OCI-LY3 (cell line): ENCODE results near the gene HMGA1.

Experiments
- H2AFZ ChIP-seq: fragments of 200-600, 300-600 bp; shearing (Covaris generic); 2 replicates; pipeline ENCODE4 v1.6.0; 2014; ENCODE audit warnings: antibody characterized with exemption, low read depth, low read length
- H3K27ac ChIP-seq: fragments of 200-600, 300-600 bp; sonication (generic); 2 replicates; pipeline ENCODE4 v1.5.1; 2014; ENCODE audit warnings: mild to moderate bottlenecking, low read length, moderate library complexity, mixed read lengths
- H3K27me3 ChIP-seq: fragments of 200-600, 300-600 bp; sonication (generic); 2 replicates; pipeline ENCODE4 v1.6.1; 2014; ENCODE audit warnings: low read depth, low read length, mixed read lengths
- H3K36me3 ChIP-seq: fragments of 200-600, 300-600 bp; sonication (generic); replicated peaks from 2 replicates; pipeline ENCODE3; 2014; ENCODE audit warnings: low read depth, low read length, mixed read lengths
- H3K4me1 ChIP-seq: fragments of 300-600, 200-600 bp; sonication (generic); 2 replicates; pipeline ENCODE4 v1.6.1; 2014; ENCODE audit warnings: low read length, mixed read lengths
- H3K4me2 ChIP-seq: fragments of 200-600, 300-600 bp; sonication (generic); 2 replicates; pipeline ENCODE4 v1.6.1; 2014; ENCODE audit warnings: low read length, mixed read lengths
- H3K4me3 ChIP-seq: fragments of 300-600, 200-600 bp; sonication (generic); 2 replicates; pipeline ENCODE4 v1.5.1; 2014; ENCODE audit warnings: antibody characterized with exemption, mild to moderate bottlenecking, low read length, moderate library complexity
- H3K79me2 ChIP-seq: fragments of 300-600, 200-600 bp; shearing (Covaris generic); 2 replicates; pipeline ENCODE4 v1.6.1; 2014; ENCODE audit warnings: mild to moderate bottlenecking, low read length, mixed read lengths
- H3K9ac ChIP-seq: fragments of 300-600, 200-600 bp; shearing (Covaris generic); 2 replicates; pipeline ENCODE4 v1.6.0; 2014; ENCODE audit warnings: mild to moderate bottlenecking, low read length, moderate library complexity
- H3K9me3 ChIP-seq: fragments of 200-600, 300-600 bp; shearing (Covaris generic); 2 replicates; pipeline ENCODE4 v1.6.1; 2014; ENCODE audit warnings: low read length, mixed read lengths; ENCODE audit not compliant: insufficient read depth
- H4K20me1 ChIP-seq: fragments of 200-600, 300-600 bp; sonication (generic); 2 replicates; pipeline ENCODE4 v1.6.1; 2016; ENCODE audit warnings: low read length, mixed read lengths; ENCODE audit not compliant: insufficient read depth
- CTCF ChIP-seq: fragments of 200-600, 300-600 bp; sonication (generic); IDR thresholded peaks from 2 replicates; pipeline ENCODE4 v1.5.1; 2014; ENCODE audit warnings: antibody characterized with exemption, low read length, low read depth
- EZH2phosphoT487 ChIP-seq: fragments of 200-600 bp; shearing (Covaris generic); IDR thresholded peaks from 2 replicates; pipeline ENCODE4 v1.6.1; 2018; ENCODE audit warnings: antibody characterized with exemption, mixed run types, low read depth

Gene HMGA1

GRCh38 chr6:34237722-34238584 is 1.3 kb downstream of the HMGA1 start:
- Histone ChIP-seq H3K79me2 (peaks cover 69% of the 10 kb centered on the region), H3K36me3 (peaks cover 42% of the 10 kb centered on the region), H3K4me2 (peak overlapping the region; percentile 72), H3K27me3 (no peaks in the 10 kb centered on the region), H4K20me1 (peaks cover 44% of the 10 kb centered on the region), H3K4me1 (peaks cover 13% of the 10 kb centered on the region), H3K4me3 (peak overlapping the region; percentile 98), H3K9ac (peak overlapping the region; percentile 100), H3K27ac (peak overlapping the region; percentile 81), H2AFZ (no peak overlapping the region), H3K9me3 (no peaks in the 10 kb centered on the region)
- TF ChIP-seq EZH2phosphoT487 (no peak), CTCF (peak; percentile 33)

DNA sequence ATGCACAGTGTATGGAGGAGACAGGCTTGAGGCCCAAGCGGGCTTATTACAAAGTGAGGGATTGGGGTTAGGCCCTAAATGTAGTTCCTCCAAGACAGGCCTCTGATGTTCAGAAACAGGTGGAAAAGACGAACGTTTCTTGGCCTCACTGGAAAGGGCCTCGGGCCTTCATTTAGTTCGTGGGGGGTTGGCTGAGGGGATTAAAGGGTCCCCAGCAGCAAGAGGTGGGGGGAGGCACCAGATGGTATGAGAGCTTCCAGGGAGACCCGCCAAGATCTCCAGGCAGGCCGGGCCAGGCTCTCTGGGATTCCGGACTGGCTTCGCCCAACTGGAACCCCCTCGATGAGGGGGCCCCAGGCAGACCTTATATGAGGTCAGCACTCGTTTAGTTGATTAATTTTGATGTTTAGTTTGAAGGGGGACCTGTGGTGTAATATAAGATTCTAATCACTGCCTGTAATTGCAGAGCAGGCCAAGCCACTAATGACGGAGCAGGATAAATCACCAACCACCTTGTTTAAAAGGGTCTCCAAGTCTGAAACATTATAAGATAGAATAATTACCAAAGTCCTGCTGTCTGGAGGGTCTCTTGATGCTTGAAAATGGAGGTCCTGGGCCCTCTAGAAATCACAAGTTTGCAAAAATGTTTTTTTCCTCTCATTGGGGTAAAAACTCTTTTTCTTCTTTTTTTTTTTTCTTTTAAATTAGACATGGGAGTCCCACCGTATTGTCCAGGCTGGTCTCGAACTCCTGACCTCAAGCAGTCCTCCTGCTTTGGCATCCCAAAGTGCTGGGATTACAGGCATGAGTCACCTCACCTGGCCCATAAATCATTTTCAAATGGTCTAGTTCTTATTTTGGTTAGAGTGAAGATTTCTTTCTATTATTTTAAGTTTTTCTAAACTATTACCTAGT is 2.2 kb downstream of the HMGA1 start:
- Histone ChIP-seq H3K79me2 (peaks cover 73% of the 10 kb centered on the region), H3K36me3 (peaks cover 49% of the 10 kb centered on the region), H2AFZ (no peak overlapping the region), H3K27me3 (no peaks in the 10 kb centered on the region), H3K27ac (peak overlapping the region; percentile 81), H3K9ac (peak overlapping the region; percentile 100), H3K4me3 (peak overlapping the region; percentile 98), H3K4me2 (peak overlapping the region; percentile 72), H3K9me3 (no peaks in the 10 kb centered on the region), H3K4me1 (peaks cover 13% of the 10 kb centered on the region), H4K20me1 (peaks cover 44% of the 10 kb centered on the region)
- TF ChIP-seq EZH2phosphoT487: no peak
- TF ChIP-seq CTCF: no peak

GRCh38 chr6:34239500-34239825 is 2.8 kb downstream of the HMGA1 start:
- H3K4me2 ChIP-seq: peak overlapping the region; percentile 72
- H3K9ac ChIP-seq: peak overlapping the region; percentile 100; the same call in 1 of the 2 replicates
- no peaks in the 10 kb centered on the region for H3K27me3 ChIP-seq
- H3K4me1 ChIP-seq: peaks cover 13% of the 10 kb centered on the region
- peaks cover 49% of the 10 kb centered on the region for H3K36me3 ChIP-seq
- H4K20me1 ChIP-seq: peaks cover 44% of the 10 kb centered on the region
- no peak for TF ChIP-seq CTCF
- no peak for TF ChIP-seq EZH2phosphoT487
- 0 out of 2 replicates have a peak overlapping the region, but pooled peaks have one; percentile 3 for H3K27ac ChIP-seq
- peak overlapping the region; percentile 98 for H3K4me3 ChIP-seq
- no peak overlapping the region for H2AFZ ChIP-seq
- H3K9me3 ChIP-seq: no peaks in the 10 kb centered on the region
- H3K79me2 ChIP-seq: peaks cover 73% of the 10 kb centered on the region

GRCh38 chr6:34239893-34240292 is 3.2 kb downstream of the HMGA1 start:
- Histone ChIP-seq H2AFZ (no peak overlapping the region), H3K36me3 (peaks cover 49% of the 10 kb centered on the region), H3K79me2 (peaks cover 73% of the 10 kb centered on the region), H3K4me1 (peaks cover 13% of the 10 kb centered on the region), H3K4me3 (no peak overlapping the region), H3K27me3 (no peaks in the 10 kb centered on the region), H3K27ac (peak overlapping the region; percentile 3; the same call in 1 of the 2 replicates), H4K20me1 (peaks cover 44% of the 10 kb centered on the region), H3K9me3 (no peaks in the 10 kb centered on the region), H3K9ac (peak overlapping the region; percentile 100; the same call in 1 of the 2 replicates), H3K4me2 (peak overlapping the region; percentile 72)
- no peak for TF ChIP-seq EZH2phosphoT487
- no peak for TF ChIP-seq CTCF
